ENCODE data around the gene NTN1. TPM values are rescaled to one million over a fixed set of nuclear protein-coding genes. Genes with fewer than 3 reads are reported as not detected.

Gene NTN1
- total RNA-seq, 1 experiment from 2014 or later: 1.2 TPM

GRCh38 chr17:9290226-9290613, 268.9 kb downstream of the NTN1 start:
- H3K36me3 Mint-ChIP-seq (ENCODE audit: insufficient read depth in 1 of 3, low read depth in 3 of 3): no peaks in the 10 kb centered on the region
- H3K14ac ChIP-seq (ENCODE audit: insufficient read depth, low read length): no peak overlapping the region
- no peak overlapping the region for H3T11ph ChIP-seq (ENCODE audit: low read length)
- TF ChIP-seq, protein P1, sequence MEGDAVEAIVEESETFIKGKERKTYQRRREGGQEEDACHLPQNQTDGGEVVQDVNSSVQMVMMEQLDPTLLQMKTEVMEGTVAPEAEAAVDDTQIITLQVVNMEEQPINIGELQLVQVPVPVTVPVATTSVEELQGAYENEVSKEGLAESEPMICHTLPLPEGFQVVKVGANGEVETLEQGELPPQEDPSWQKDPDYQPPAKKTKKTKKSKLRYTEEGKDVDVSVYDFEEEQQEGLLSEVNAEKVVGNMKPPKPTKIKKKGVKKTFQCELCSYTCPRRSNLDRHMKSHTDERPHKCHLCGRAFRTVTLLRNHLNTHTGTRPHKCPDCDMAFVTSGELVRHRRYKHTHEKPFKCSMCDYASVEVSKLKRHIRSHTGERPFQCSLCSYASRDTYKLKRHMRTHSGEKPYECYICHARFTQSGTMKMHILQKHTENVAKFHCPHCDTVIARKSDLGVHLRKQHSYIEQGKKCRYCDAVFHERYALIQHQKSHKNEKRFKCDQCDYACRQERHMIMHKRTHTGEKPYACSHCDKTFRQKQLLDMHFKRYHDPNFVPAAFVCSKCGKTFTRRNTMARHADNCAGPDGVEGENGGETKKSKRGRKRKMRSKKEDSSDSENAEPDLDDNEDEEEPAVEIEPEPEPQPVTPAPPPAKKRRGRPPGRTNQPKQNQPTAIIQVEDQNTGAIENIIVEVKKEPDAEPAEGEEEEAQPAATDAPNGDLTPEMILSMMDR (conservative IDR thresholded peaks at IDR 0.05): no peak
- no peak overlapping the region for H2AFZ ChIP-seq (ENCODE audit: low read length)
- H3K18ac ChIP-seq (ENCODE audit: insufficient read length, low read depth, low read length): no peak overlapping the region
- no peak overlapping the region for H3K27ac Mint-ChIP-seq
- H2BK120ac ChIP-seq (ENCODE audit: low read depth, low read length, poor library complexity, severe bottlenecking): no peak overlapping the region
- H3K27ac ChIP-seq (ENCODE audit: insufficient read length, low read depth, low read length): no peak overlapping the region
- no peak overlapping the region for H3K9ac ChIP-seq (ENCODE audit: extremely low read depth, insufficient read length, low read length)
- H2BK12ac ChIP-seq (ENCODE audit: insufficient read length, low read depth, low read length): no peak overlapping the region
- H3K79me2 ChIP-seq (ENCODE audit: insufficient read depth, low read length): no peaks in the 10 kb centered on the region
- no peaks in the 10 kb centered on the region for H3K79me1 ChIP-seq (ENCODE audit: insufficient read depth, low read depth, low read length, poor library complexity, severe bottlenecking)
- no peaks in the 10 kb centered on the region for H3K9me3 Mint-ChIP-seq
- peaks cover 20 to 24% of the 10 kb centered on the region in 2 experiments for H3K4me1 Mint-ChIP-seq
- H2AK5ac ChIP-seq (ENCODE audit: insufficient read length, low read length): no peak overlapping the region
- H3K23ac ChIP-seq (ENCODE audit: insufficient read length, low read depth, low read length): no peak overlapping the region
- no peaks in the 10 kb centered on the region for H3K23me2 ChIP-seq (ENCODE audit: insufficient read length, low read depth, low read length, poor library complexity, severe bottlenecking)
- peaks cover 8% of the 10 kb centered on the region; the same call in 1 of the 2 replicates for H3K4me1 ChIP-seq (ENCODE audit: insufficient read depth, low read length)
- no CpG with 5 or more reads among the region's 7 CpGs for WGBS (ENCODE audit: extremely low coverage, insufficient read length, low lambda C conversion rate)
- H4K91ac ChIP-seq (ENCODE audit: insufficient read length, low read depth, low read length): no peak overlapping the region
- H3K27me3 Mint-ChIP-seq (ENCODE audit: low read depth): no peaks in the 10 kb centered on the region
- H3K9me3 ChIP-seq (ENCODE audit: control insufficient read depth, low read depth, low read length): no peaks in the 10 kb centered on the region
- H3K56ac ChIP-seq (ENCODE audit: insufficient read length, low read depth, low read length): no peak overlapping the region
- H3K4me3 Mint-ChIP-seq: no peak overlapping the region
- H2BK5ac ChIP-seq (ENCODE audit: insufficient read length, low read length): no peak overlapping the region
- H3K4ac ChIP-seq (ENCODE audit: low read depth, low read length): no peak overlapping the region
- no peaks in the 10 kb centered on the region for H3K27me3 ChIP-seq (ENCODE audit: insufficient read depth, low read length)
- no peak overlapping the region for H3K4me2 ChIP-seq (ENCODE audit: insufficient read depth, insufficient read length, low read length)
- no peak overlapping the region for H2BK15ac ChIP-seq (ENCODE audit: low read depth, low read length)
- no peaks in the 10 kb centered on the region for H4K20me1 ChIP-seq (ENCODE audit: control insufficient read depth, insufficient read depth, insufficient read length)
- H2BK20ac ChIP-seq (ENCODE audit: low read depth, low read length, poor library complexity, severe bottlenecking): no peak overlapping the region
- H4K8ac ChIP-seq (replicated peaks; ENCODE audit: insufficient read length, low read depth, low read length): no peak overlapping the region
- no peak overlapping the region for H4K5ac ChIP-seq (ENCODE audit: insufficient read length, low read depth, low read length)
- no peak for DNase-seq
